ENCODE measurements around the gene DUSP16.
"Not testable (repeated sequence)": the region's sequence is repeated elsewhere in the genome, so short reads cannot be mapped to it uniquely, and the experiment has no call there.

Gene DUSP16

DNA sequence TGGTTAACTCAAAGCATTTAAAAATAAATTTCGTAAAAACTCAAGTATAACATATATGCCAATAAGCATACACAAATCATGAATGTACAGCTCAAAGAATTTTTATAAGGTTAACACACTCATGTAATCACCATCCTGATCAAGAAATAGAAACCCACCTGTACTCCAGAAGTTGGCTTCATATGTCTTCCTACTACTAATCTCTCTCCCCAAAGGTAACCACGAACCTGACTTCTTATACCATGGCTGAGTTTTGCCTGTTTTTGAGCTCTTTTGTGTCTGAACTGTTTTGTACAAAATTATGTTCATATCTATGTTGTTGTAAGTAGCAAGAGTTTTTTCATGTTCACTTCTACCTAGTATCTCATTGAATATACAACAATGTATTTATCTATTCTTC lies 18.7 kb downstream of the DUSP16 start:
- DNase-seq: no peak

DNA sequence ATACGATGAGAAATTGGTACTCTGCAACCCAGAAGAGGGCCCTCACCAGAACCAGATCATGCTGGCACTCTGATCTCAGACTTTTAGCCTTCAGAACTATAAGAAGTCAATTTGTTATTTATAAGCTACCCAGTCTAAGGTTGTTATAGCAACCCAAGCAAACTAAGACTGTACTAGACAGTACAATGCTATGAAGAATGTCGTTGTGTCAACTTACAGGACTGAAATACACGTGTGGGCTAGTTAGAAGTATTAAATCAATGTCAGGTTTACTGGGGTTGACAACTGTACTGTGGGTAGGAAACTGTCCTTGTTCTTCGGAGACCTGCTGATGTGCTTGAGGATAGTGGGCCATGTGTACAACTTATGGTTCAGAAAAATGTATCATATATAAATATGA lies 19.7 kb downstream of the DUSP16 start:
- DNase-seq: no peak

DNA sequence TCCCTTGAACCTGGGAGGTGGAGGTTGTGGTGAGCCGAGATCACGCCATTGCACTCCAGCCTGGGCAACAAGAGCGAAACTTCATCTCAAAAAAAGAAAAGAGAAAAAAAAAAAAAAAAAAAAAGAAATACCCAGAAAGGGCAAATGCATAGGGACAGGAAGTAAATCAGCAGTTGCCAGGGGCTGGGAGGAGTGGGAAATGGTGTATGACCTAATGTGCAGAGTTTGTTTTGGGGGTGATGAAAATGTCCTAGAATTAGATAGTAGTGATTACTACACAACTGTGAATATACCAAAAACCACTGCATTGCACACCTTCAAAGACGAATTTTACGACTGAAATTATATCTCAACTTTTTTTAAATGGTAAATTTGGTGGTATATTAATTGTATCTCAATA lies 20.4 kb downstream of the DUSP16 start:
- no peak for DNase-seq

DNA sequence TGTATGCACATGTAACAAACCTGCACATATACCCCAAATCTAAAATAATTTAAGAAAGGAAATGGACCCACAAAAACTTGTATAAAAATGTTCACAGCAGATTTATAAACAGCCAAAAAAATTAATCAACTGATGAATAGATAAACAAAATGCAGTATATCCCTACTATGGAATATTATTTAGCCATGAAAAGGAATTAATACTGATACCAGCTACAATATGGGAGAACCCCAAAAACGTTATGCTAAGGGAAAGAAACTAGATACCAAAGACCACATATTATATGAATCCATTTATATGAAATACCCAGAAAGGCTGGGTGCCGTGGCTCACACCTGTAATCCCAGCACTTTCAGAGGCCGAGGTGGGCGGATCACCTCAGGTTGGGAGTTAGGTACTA lies 20.9 kb downstream of the DUSP16 start:
- no peak for DNase-seq

DNA sequence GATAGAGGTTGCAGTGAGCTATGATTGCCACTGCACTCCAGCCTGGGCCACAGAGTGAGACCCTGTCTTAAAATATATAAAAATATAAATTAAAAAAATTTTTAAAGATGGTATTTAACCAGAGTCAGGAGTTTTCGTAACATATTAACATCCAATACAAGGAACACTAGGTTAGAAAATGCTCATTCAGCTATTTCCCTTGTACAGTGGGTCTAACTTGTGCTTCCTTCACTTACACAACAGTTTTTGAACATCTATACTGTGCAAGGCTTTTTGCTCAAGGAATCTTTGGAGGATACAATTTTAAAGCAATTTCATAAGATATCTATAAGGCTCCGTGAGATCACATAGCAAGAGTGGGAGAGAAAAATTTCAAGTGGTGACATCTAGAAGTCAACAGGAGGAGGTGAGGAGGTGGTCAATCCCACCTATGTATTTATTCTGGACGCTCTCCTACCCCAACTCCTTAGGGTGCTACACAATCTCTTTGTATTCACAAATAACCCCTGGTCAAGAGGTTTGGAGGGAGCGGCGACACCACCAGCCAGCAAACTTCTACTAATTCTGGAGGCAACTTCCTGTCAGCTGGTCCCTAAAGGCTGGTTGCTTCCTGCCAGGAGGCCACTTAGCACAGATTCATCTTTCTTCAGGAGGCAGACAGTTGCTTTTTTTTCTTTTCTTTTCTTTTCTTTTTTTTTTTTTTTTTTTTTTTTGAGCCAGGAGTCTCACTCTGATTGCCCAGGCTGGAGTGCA lies 22.2 kb downstream of the DUSP16 start:
- no peak for DNase-seq

DNA sequence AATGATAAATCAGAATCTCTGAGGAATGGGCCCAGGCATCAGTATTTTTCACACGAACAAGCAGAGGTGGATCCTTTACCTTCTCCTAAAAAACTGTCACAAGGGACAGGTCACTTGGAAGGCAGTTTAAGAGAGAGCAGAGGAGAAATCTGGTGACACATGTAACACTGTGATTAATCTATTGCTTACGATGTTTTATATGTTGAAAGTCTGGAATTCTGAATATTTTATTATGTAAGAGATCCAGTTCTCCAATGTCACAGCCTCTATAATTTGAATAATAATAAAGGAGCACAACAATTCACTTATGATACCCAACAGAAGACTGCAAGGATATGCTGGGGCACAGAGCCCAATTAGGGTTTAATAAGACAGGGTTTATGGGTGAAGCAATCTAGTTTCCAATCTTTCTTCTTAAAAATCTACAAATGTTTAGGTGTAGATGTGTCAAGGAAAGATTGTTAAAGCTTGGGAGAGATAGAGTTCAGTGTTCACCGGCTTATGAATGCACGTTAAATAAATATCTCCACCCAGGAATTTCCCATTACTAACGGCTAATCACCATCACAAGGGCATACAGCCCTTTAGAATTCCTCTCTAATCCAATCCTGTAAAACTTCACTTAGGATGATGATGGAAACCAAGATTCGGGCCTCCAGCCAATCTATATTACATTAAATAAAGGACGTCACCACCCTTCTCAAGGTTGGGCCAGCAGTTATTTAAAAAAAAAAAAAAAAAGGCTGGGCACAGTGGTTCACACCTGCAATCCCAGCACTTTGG lies 23.4 kb downstream of the DUSP16 start:
- DNase-seq: no peak

DNA sequence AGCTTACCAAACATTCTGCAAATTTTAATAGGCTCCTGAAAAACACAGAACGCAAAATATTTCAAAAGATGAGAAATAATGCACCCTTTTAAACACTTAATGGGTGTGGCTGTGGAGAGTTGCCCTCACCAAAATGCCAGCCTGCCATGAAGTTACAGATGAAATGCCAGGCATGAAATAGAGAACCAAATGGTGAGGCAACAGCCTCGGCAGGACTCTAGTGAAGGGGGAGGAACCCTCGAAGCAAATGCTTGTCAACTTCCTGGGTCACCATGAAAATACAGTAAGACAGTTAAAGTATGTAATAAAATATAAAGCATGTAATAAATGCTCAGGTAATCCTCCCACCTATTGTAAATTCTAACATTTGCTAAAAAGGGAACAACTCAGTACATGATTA lies 24.1 kb downstream of the DUSP16 start:
- DNase-seq: no peak

DNA sequence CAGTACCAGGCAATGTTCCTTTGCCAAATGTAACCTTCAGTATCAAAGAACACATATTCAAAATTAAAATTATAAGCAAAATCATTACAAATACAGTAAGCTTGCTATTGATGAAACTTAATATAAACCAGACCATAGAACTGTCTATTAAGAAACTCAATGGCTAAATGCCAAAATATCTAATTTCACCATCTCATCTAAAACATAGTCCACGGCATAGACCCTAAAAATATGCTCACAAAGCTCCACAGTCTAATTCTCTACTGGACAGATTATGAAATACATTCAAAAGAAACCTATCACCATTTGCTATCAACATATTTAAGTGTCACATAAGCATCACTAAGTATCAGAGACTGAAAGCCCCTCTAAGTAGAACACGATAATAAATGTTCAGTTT lies 25.2 kb downstream of the DUSP16 start:
- DNase-seq: no peak

DNA sequence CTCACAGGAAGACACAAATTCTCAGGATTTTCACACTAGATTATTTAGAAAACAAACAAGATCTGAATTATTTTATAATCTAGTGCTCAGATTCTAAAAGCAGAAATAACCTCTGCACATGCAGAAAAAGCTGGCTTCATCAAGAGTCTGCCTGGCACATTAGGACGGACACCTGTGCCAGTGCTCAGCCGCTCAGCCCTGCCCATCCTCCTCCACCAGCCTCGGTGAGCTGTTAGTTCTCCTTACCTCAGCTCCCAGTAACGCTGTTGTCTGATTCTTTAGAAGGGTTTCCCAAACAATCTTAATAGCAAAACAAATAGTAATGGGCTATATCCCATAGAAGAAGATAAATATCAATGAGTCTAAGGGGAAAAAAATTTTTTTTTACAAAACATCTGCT lies 27.7 kb downstream of the DUSP16 start:
- DNase-seq: no peak

DNA sequence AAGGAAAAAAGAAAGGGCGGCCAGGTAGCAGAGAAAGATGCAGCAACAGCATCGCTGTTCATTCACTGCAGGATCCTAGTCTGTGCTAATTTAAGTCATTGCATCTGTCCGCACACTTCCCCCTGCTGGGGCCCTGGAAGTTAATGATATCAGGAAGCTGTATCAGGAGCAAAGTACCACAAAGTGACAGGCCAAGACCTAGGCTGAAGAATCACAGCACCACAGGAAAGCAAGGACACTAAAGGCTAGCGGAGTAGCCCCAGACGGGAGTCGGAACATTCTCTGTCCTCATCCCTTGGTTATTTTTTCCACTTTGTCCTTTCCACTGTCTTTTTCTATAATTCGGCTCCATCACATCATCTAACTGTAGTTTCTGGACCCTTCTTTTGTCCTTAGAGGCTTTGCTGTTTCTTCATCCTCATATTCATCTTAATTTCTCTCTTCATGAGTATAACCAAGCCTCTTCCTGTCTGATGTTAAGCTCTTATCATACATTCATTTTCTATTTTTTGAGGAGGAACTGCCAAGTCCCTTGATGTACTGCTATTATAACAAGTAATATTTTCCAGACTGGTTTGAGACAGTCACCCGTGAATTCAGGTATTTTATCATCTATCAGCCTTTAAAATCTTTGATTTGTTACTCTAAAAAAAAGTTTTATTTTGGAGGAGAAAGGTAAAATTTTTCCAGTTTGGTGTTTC lies 28.3 kb downstream of the DUSP16 start:
- DNase-seq: no peak

DNA sequence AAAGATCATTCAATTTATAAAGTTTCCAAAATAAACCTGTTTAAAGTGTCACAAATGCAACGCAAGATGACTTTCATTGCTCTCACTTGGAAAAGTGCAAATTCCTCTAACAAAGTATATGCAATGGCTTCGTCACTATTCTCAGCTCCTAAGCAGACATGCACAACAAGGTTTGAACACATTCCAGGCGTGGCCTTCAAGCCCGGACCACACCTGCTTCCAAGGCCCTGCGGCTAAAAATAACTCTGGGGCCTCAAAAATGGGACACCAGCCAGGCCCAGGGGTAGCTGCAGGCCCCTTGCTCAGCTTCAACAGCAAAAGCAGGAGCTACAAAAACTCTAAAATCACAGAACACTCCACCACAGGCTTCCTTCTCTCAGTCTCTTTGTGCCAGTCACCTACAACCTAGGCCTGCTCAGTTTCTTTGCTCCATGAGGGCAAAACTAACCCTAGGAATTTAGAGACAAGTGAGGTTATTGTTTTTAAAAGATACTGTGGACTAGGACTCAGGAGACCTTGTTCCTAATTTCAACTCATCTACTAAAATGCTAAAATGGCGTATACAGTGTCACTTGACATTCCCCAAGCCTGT lies 29.3 kb downstream of the DUSP16 start:
- DNase-seq: no peak

DNA sequence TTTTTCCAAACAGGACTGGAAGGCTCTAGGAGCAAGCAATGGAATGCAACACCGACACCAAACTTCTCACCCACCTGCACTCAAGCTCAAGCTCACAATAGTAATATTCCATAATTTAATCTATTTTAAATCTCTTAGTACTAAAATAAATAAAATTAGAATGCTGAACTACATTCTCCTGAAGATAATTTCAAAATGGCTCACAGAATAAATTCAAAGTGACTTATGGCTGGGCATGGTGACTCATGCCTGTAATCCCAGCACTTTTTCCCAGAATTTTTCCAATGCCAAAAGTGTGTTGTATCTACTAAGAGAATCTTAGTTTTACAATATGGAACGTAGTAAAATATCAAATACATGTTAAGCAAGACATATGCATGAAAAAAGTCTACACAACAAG lies 31.5 kb downstream of the DUSP16 start:
- DNase-seq: no peak

DNA sequence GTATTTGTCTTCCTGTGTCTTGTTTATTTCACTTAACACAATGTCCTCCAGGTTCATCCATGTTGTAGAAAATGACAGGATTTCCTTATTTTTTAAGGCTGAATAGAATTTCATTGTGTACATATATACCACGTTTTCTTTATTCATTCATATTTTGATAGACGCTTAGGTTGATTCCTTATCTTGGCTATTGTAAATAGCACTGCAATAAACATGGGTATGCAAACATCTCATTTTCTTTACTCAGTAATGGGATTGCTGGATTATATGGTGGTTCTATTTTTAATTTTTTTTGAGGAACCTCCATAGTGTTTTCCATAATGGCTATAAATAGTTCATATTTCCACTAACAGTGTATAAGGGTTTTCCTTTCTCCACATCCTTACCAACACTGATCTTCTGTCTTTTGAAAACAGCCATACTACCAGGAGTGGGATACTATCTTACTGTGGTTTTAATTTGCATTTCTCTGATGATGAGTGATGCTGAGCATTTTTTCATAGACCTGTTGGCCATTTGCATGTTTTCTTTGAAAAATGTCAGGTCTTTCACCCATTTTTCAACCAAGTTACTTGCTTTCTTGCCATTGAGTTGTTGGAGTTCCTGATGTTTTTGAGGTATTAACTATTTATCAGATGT lies 32.8 kb downstream of the DUSP16 start:
- no peak for DNase-seq

DNA sequence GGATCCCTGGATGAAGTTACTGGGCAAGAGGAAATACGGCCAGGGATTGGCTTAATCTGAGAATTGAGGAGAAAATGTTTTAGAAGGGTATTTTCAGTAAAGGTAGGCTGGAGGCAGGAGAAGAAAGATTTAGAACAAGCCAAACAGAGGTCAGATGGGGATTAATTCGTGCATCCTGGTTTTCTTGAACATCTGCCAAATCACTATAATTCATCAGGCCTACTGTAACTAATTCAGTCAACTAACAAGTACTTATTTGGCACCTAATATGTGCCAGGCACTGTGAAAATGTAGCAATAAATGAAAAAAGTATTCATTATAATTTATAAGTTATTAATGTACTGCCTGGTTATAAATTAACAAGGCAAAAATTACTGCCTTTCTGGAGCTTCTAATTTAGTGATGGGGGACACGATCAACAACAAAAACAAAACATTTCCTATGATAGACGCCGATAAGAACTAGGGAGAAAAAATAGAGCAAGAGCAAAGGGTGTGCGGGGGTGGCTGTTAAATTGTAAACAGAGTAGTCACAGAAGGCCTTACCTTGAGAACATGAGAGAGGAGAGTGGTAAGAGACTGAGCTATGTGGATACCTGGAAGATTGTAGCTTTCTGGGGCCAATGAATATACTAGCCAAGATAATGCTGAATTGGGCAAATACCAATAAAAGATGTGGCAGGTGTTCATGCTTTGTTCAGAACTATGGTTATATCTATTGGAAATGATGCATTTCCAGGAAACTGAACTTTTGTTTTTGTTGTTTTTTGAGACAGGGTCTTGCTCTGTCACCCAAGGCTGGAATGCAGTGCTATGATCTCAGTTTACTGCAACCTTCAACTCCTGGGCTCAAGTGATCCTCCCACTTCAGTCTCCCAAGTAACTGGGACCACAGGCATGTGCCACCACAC lies 34.0 kb downstream of the DUSP16 start:
- DNase-seq: no peak

DNA sequence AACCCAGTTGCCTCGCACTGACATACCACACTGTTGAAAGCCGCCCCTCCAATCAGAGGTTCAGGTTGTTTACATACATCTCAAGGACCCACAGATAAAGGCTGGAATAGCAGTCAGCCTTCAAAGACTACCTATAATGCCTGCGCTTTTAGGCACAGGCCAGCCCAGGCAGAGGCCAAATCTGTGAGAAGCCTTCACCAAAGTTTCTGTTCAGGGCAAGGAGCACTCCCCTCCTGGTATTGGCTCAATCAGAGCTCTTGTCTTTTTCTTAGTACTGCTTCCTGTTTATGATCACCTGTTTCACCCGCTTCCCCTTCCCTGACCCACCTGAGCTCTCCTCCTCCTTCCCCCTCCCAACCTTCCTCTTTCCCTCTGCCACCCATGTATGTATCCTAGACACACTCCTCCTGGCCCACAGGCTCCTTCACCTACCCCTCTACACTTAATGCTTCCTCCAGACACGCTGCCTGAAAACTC lies 34.8 kb downstream of the DUSP16 start:
- no peak for DNase-seq

DNA sequence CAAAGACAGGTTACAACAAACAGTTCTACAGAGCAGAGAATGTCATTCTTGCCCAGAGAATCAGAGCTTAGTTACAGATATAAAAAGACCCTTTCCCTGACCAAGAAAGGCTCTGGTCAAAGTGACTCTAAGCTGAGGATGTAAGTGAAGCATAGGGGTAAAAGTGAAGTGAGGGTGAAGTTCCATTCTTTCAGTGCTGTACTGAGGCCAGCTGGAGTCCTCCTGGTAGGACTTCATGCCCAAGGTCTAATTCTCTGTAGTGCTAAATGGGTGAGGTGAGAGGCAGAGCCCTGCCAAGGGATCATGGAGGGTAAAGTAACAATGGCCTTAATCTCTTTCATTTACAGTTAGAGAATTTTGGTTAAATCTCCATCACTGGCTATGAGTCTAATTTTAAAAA lies 38.5 kb downstream of the DUSP16 start:
- no peak for DNase-seq

DNA sequence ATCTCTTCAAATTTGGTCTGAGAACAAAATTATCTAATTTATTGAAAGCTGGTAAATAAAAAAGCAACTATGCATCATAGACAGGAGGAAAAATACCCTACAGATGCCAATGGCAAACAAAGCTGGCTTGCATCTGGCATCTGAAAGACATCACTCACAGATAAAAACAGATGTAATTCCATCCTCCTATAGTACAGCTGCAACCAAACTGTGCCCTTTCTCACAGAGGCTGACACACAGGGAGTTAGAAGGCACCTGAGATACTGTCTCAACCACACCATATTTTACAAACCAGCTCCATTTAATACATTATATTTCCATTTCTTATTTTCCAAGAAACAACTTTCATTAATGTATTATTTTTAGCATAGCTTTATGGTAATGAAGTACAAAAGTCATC lies 39.4 kb downstream of the DUSP16 start:
- no peak for DNase-seq

DNA sequence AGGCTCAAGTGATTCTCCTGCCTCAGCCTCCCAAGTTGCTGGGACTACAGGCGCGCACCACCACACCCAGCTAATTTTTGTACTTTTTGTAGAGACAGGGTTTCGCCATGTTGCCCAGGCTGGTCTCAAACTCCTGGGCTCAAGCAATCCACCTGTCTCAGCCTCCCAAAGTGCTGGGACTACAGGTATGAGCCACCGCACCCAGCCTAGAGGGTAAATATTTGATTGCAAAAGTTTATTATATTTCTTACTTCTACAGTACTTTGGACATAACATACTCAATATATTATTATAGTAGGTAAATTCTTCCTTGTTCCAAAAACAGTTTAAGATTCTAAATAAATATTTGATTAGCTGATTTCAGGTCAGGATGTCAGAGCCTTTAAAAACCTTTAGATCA lies 40.0 kb downstream of the DUSP16 start:
- DNase-seq: not testable (repeated sequence)

DNA sequence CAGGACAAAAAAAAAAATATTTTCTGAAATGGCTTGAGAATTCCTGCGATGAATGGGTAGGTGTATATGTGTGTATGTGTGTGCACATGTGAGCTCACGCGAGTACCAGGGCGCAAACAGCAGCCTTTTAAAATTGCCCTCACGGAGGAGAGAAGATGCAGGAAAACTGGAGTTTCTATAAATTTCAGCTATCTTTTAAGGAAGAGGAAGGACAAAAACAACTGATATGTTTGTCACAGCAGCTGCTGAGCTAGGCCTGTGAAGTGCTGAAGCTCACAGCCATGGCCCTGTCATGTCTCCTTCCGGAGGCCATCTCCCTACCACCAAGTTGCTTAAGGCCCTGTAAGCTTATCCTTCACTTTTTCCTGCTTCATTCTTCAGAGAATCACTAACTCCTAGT lies 40.8 kb downstream of the DUSP16 start:
- DNase-seq: no peak

DNA sequence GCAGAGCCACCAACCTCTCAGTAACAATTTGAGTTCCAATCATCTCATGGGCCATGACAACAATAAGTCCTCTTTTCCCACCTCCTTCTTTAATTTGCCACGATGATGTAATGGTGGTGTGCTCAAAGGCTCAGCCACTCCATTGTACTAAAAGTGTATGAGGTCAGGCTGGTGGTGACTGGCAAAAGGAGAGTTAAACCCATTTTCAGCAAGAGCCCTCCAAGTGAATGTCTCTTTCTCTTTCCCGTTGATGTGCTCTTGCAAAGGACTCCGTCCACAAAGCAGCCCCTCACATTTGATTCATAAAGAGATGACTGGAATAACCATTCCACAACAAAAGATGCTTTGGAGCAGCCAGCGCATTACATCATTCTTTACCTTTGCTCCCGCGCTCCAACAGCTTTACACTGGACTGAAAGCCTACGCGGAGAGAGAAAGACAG lies 41.6 kb downstream of the DUSP16 start:
- no peak for DNase-seq

DNA sequence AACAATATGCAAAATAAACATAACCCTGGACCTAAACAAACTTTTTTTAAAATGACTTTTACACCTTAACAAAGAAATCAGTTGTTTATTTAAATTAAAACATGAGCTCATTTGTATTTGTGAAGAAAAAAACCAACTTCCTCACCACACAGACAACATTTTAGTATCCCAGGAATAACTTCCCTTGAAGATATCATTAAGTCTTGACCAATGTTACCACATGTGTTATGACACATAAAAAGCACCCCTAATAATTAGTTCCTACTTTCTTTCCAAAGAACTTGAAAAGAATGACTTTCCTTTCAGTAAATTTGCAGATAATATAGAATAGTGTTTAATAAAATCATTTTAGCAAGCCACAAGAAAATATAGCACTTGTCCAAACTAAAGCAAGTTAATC lies 42.4 kb downstream of the DUSP16 start:
- DNase-seq: no peak

Measured in bone marrow (tissue), 2 donors.